GM18909 (cell line): Measurements from ENCODE around the gene PSMD14.
A peak's percentile ranks its signal among the peaks of the same experiment; 100 is the strongest.
"Not testable (repeated sequence)": the region's sequence is repeated elsewhere in the genome, so short reads cannot be mapped to it uniquely, and the experiment has no call there.

Experiments used
- ATAC-seq: cut with Tn5 transposase; IDR thresholded peaks from one replicate; pipeline ENCODE4 v1.9.1; 2021; ENCODE audit warnings: mild to moderate bottlenecking; ENCODE audit not compliant: unreplicated experiment, poor library complexity

The PSMD14 gene

GRCh38 chr2:161308178-161308955 is at the start of gene PSMD14:
Gene PSMD14 (plus strand): TSS chr2:161308425. CDS start chr2:161318826, 10,401 bp downstream.
- peak; percentile 98 for ATAC-seq

DNA sequence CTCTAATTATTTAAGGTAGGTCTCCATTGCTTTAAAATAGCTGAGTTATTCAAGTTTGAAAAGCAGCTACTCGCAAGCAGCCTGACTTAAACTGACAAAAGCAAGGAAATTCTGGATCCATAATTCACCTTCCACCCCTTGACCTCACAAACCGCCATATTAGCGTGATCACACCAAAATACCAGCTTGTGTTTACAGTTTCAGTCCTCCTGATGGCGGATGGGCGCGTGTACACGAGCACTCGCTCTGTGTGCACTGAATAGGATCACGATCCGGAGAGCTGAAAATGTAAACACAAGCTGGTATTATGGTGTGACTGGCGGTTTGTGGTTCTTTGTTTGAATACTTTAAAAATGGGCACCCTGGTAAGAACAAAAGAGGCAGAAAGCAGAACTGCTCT is 42.4 kb upstream of the PSMD14 start:
- no peak for ATAC-seq

- no peak for ATAC-seq
Measured at GRCh38 chr2:161269111-161269510, 39.1 kb upstream of the PSMD14 start.

- peak; percentile 81 for ATAC-seq
Measured at GRCh38 chr2:161273038-161273760, 35.0 kb upstream of the PSMD14 start.

DNA sequence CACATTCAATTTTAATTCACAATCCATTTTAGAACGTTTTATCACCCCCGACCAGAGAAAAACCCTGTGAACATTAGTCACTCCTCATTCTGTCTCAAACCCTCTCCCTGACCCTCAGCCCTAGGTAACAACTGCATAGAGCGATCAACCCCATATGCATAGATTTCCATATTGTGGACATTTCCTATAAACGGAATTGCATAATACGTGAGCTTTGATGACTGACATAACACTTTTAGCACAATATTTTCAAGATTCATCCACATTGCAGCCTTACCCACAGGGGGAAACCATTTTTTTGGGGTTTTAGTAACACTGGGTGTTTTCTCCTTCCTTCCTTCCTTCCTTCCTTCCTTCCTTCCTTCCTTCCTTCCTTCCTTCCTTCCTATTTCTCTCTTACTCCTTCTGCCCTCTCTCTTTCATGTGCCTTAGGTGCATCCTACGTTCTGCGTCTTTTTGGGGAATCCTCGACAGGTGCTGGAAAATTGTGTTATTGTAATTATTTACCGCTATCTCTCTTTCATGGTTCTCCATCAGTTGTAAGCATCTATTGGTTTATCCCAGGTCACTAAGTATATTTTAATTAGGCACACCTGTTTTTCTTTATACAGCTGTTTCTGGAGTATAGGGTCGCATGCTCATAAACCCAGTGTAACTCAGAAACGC is 29.5 kb upstream of the PSMD14 start:
- not testable (repeated sequence) for ATAC-seq

- ATAC-seq = not testable (repeated sequence)
Measured at GRCh38 chr2:161279230-161279815, 28.9 kb upstream of the PSMD14 start.

DNA sequence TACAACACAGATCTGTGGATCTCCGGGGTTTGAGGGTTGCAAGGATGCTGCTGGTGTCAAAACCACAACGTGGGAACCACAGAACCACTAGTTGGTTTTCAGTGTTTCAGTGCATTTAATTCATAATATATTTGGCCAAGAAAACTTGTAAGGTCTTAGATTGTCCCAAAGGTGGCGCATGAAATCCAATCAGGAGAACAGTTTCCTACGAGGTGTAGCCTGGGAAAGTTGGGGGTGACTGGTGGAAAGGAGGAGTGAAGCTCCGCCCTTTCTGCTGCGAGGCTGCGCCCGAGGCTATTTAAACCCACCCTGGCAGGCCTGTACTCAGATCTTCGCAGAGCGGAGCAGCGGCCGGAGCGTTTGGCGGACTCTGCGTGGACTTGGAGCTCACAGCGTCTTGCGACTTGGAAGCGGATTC is 27.3 kb upstream of the PSMD14 start:
- ATAC-seq = not testable (repeated sequence)

DNA sequence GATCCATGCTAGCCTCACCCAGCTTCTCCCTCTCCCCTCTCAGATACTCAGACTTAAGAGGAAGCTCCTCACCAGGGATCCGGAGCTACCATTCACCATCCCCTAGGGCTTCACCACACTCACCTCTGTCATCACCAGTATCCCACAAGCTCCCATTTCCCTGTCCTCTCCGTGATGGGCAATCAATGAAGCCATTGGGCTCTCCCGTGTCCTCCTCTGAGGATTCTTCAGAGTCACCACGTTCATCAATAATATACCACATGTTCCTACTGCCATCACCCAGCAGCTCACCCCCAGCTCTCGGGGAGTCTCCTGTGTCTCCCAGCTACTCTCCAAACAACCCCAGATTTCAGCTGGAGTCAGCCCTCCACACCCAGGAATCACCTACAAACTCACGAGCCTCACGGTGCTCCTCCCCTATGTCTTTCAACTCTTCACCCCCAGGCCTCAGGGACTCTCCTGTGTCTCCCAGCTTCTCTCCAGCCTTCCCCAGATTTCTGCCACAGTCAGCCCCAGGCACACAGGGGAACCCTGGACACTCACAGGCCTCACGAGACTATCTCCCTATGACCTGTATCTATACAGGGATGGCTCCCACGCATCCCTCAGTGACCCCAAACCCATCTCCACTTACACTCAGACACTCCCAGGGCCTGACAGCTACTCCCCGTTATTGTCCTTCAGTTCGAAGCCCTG is 26.5 kb upstream of the PSMD14 start:
- ATAC-seq = not testable (repeated sequence)

DNA sequence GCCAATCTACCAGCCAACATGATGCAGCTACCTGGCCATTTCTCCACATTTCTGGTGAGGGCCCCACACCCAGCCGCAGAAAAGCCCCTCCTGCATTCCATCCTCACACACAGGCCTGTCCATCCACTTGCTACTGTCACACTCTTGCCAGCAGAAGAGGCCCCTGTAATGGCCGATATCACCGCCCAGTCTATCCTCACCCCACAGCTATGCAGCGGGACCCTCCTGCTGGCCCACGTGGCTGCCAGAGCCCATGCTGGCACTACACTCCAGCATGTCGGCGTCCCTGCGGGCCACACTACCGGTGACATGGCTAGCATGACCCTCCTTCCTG is 25.9 kb upstream of the PSMD14 start:
- ATAC-seq = not testable (repeated sequence)

- no peak for ATAC-seq
Measured at GRCh38 chr2:161283926-161284325, 24.3 kb upstream of the PSMD14 start.

- no peak for ATAC-seq
Measured at GRCh38 chr2:161303535-161304050, 4.6 kb upstream of the PSMD14 start.

- ATAC-seq = no peak
Measured at GRCh38 chr2:161306919-161307318, 1.3 kb upstream of the PSMD14 start.

- ATAC-seq = no peak
Measured at GRCh38 chr2:161307676-161308075, 549 bp upstream of the PSMD14 start.

- ATAC-seq = no peak
Measured at GRCh38 chr2:161312996-161313395, 4.8 kb downstream of the PSMD14 start.

- ATAC-seq = no peak
Measured at GRCh38 chr2:161315380-161315779, 7.2 kb downstream of the PSMD14 start.

- no peak for ATAC-seq
Measured at GRCh38 chr2:161316701-161317100, 8.5 kb downstream of the PSMD14 start.

DNA sequence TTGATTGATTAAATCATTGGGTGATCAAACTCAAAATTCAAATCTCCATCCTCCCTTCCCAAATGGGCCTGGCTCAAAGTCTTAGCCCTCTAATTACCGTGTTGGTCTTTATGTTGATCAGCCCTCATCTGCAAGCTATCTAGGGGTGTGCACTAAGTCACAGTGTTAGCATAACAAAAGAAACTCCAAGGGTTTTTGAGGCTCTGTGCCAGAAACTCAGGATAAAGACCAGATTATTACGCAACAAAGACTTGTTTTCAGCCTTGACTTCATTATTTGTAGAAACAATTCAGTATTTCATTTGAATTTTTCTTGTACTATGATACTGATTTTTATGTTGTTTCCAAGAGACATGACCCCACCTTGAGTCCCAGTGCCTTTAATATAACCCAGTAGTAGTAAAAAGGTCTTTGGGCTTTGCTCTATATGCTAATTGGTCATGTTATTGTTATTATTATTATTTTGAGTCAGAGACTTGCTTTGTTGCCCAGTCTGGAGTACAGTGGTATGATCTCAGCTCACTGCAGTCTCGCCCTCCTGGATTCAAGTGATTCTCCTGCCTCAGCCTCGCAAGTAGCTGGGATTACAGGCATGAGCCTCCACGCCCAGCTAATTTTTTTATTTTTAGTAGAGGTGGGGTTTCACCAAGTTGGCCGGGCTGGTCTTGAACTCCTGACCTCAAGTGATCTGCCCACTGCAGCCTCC is 13.9 kb downstream of the PSMD14 start:
- no peak for ATAC-seq

DNA sequence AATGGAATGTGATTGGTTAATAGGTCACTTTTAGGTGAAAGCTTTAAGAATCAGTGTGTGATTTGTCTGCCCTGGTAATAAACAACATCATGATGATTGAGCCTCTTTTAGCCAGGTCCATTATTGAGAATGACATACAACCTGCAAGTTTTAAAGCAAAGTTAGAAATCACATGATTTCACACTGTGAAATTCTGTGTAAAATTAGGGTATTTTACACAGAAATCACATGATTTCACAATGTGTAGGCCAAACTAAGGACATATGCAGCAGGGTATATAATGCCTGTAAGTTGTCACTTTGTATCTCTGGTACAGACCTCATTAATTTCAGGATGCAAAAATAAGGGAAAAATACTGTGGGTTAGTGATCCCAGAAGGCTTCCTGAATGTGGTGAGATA is 16.7 kb downstream of the PSMD14 start:
- no peak for ATAC-seq

- no peak for ATAC-seq
Measured at GRCh38 chr2:161327582-161327981, 19.4 kb downstream of the PSMD14 start.
